GM19372 (cell line): ENCODE data around the gene SMIM44.

ENCODE experiments used
- ATAC-seq: cut with Tn5 transposase; IDR thresholded peaks from one replicate; pipeline ENCODE4 v1.9.1; 2021; ENCODE audit warnings: mild to moderate bottlenecking, low read depth, moderate library complexity; ENCODE audit not compliant: unreplicated experiment

The SMIM44 gene

GRCh38 chr19:3501780-3502179 lies 18.5 kb upstream of the SMIM44 start:
- ATAC-seq, result no peak

GRCh38 chr19:3500429-3501101 lies 17.3 kb upstream of the SMIM44 start, which contains the start of gene DOHH:
TSS of gene DOHH (minus strand) at chr19:3500674. CDS start at chr19:3496814, 3,860 bp downstream.
- ATAC-seq, result peak; percentile 80

- ATAC-seq, result peak; percentile 11
Measured at GRCh38 chr19:3499738-3500428, 16.6 kb upstream of the SMIM44 start.

GRCh38 chr19:3497757-3498520 lies 14.7 kb upstream of the SMIM44 start:
- no peak for ATAC-seq

- no peak for ATAC-seq
Measured at GRCh38 chr19:3496392-3497273, 13.4 kb upstream of the SMIM44 start.

GRCh38 chr19:3494559-3494958 lies 11.3 kb upstream of the SMIM44 start:
- no peak for ATAC-seq

- no peak for ATAC-seq
Measured at GRCh38 chr19:3494051-3494450, 10.8 kb upstream of the SMIM44 start.

GRCh38 chr19:3493651-3494050 lies 10.4 kb upstream of the SMIM44 start:
- no peak for ATAC-seq

GRCh38 chr19:3492919-3493318 lies 9.7 kb upstream of the SMIM44 start:
- ATAC-seq, result no peak

- ATAC-seq, result no peak
Measured at GRCh38 chr19:3492131-3492839, 9.0 kb upstream of the SMIM44 start.

GRCh38 chr19:3491396-3492119 lies 8.3 kb upstream of the SMIM44 start:
- ATAC-seq, result no peak

- ATAC-seq, result no peak
Measured at GRCh38 chr19:3482507-3483225, 575 bp downstream of the SMIM44 start.

GRCh38 chr19:3481241-3482090 lies 1.8 kb downstream of the SMIM44 start:
- no peak for ATAC-seq

GRCh38 chr19:3480383-3481091 lies 2.7 kb downstream of the SMIM44 start, which contains the start of gene SMIM24:
TSS of gene SMIM24 (minus strand) at chr19:3480525. CDS start at chr19:3480463, 62 bp downstream.
- no peak for ATAC-seq

GRCh38 chr19:3479834-3480215 lies 3.4 kb downstream of the SMIM44 start:
- no peak for ATAC-seq

GRCh38 chr19:3479177-3479833 lies 3.9 kb downstream of the SMIM44 start:
- no peak for ATAC-seq
